ENCODE data around the gene PIWIL1.

PIWIL1 gene

GRCh38 chr12:130412384-130412783 lies 74.7 kb downstream of the PIWIL1 start:
- TF ChIP-seq EZH2 (IDR thresholded peaks at IDR 0.05; ENCODE audit: borderline replicate concordance, low read depth, low read length, severe bottlenecking) (no peak), CTCF (IDR thresholded peaks at IDR 0.05; ENCODE audit: borderline replicate concordance, extremely low read depth, low read length, poor library complexity, severe bottlenecking) (no peak)
- Histone ChIP-seq H4K20me1 (ENCODE audit: insufficient read depth, low read length) (no peaks in the 10 kb centered on the region), H3K9me3 (ENCODE audit: insufficient read depth, low read length, severe bottlenecking) (no peaks in the 10 kb centered on the region), H3K4me3 (ENCODE audit: low read depth in 1 of 2, low read length in 2 of 2) (no peak overlapping the region), H2AFZ (ENCODE audit: low read depth, low read length) (no peak overlapping the region), H3K4me2 (ENCODE audit: insufficient read depth, low read length) (no peak overlapping the region), H3K36me3 (ENCODE audit: insufficient read depth, low read length) (no peaks in the 10 kb centered on the region), H3K9ac (ENCODE audit: low read depth, low read length) (no peak overlapping the region), H3K4me1 (ENCODE audit: insufficient read depth, low read length) (no peaks in the 10 kb centered on the region), H3K27ac (ENCODE audit: low read length) (no peak overlapping the region), H3K27me3 (ENCODE audit: insufficient read depth, low read length, poor library complexity) (no peaks in the 10 kb centered on the region), H3K79me2 (ENCODE audit: insufficient read depth, low read length) (no peaks in the 10 kb centered on the region)
- DNase-seq = no peak
- no peak for ATAC-seq (ENCODE audit: insufficient read depth, low read depth)

- ATAC-seq (ENCODE audit: insufficient read depth, low read depth) (no peak), DNase-seq (no peak)
- TF ChIP-seq CTCF (IDR thresholded peaks at IDR 0.05; ENCODE audit: borderline replicate concordance, extremely low read depth, low read length, poor library complexity, severe bottlenecking) (no peak), EZH2 (IDR thresholded peaks at IDR 0.05; ENCODE audit: borderline replicate concordance, low read depth, low read length, severe bottlenecking) (no peak)
- H3K4me3 ChIP-seq (ENCODE audit: low read depth in 1 of 2, low read length in 2 of 2) = no peak overlapping the region
- H3K9ac ChIP-seq (ENCODE audit: low read depth, low read length) = no peak overlapping the region
- H3K27ac ChIP-seq (ENCODE audit: low read length) = no peak overlapping the region
- H3K79me2 ChIP-seq (ENCODE audit: insufficient read depth, low read length) = no peaks in the 10 kb centered on the region
- H3K4me1 ChIP-seq (ENCODE audit: insufficient read depth, low read length) = no peaks in the 10 kb centered on the region
- no peaks in the 10 kb centered on the region for H4K20me1 ChIP-seq (ENCODE audit: insufficient read depth, low read length)
- H3K4me2 ChIP-seq (ENCODE audit: insufficient read depth, low read length) = no peak overlapping the region
- no peaks in the 10 kb centered on the region for H3K36me3 ChIP-seq (ENCODE audit: insufficient read depth, low read length)
- peaks cover 4% of the 10 kb centered on the region for H3K27me3 ChIP-seq (ENCODE audit: insufficient read depth, low read length, poor library complexity)
- no peak overlapping the region for H2AFZ ChIP-seq (ENCODE audit: low read depth, low read length)
- no peaks in the 10 kb centered on the region for H3K9me3 ChIP-seq (ENCODE audit: insufficient read depth, low read length, severe bottlenecking)
These were observed 76.2 kb downstream of the PIWIL1 start for GRCh38 chr12:130413909-130414308.

- no peak for TF ChIP-seq EZH2 (IDR thresholded peaks at IDR 0.05; ENCODE audit: borderline replicate concordance, low read depth, low read length, severe bottlenecking)
- no peak for TF ChIP-seq CTCF (IDR thresholded peaks at IDR 0.05; ENCODE audit: borderline replicate concordance, extremely low read depth, low read length, poor library complexity, severe bottlenecking)
- H3K27me3 ChIP-seq (ENCODE audit: insufficient read depth, low read length, poor library complexity) = peaks cover 4% of the 10 kb centered on the region
These were observed 76.7 kb downstream of the PIWIL1 start for GRCh38 chr12:130414381-130414780.

GRCh38 chr12:130418251-130418650 lies 80.6 kb downstream of the PIWIL1 start:
- ATAC-seq (ENCODE audit: insufficient read depth, low read depth) = no peak
- no peaks in the 10 kb centered on the region for H3K79me2 ChIP-seq (ENCODE audit: insufficient read depth, low read length)
- no peaks in the 10 kb centered on the region for H3K36me3 ChIP-seq (ENCODE audit: insufficient read depth, low read length)
- TF ChIP-seq EZH2 (IDR thresholded peaks at IDR 0.05; ENCODE audit: borderline replicate concordance, low read depth, low read length, severe bottlenecking) = no peak
- no peak overlapping the region for H2AFZ ChIP-seq (ENCODE audit: low read depth, low read length)
- H3K4me2 ChIP-seq (ENCODE audit: insufficient read depth, low read length) = no peak overlapping the region
- H4K20me1 ChIP-seq (ENCODE audit: insufficient read depth, low read length) = no peaks in the 10 kb centered on the region
- no peaks in the 10 kb centered on the region for H3K4me1 ChIP-seq (ENCODE audit: insufficient read depth, low read length)
- H3K4me3 ChIP-seq (ENCODE audit: low read depth in 1 of 2, low read length in 2 of 2) = no peak overlapping the region
- no peaks in the 10 kb centered on the region for H3K9me3 ChIP-seq (ENCODE audit: insufficient read depth, low read length, severe bottlenecking)
- no peak overlapping the region for H3K27ac ChIP-seq (ENCODE audit: low read length)
- no peak overlapping the region for H3K9ac ChIP-seq (ENCODE audit: low read depth, low read length)
- DNase-seq = no peak
- peaks cover 4% of the 10 kb centered on the region for H3K27me3 ChIP-seq (ENCODE audit: insufficient read depth, low read length, poor library complexity)

More at GRCh38 chr12:130414381-130414780, 76.7 kb downstream of the PIWIL1 start:
- Histone ChIP-seq H4K20me1 (ENCODE audit: insufficient read depth, low read length) (no peaks in the 10 kb centered on the region), H3K4me3 (ENCODE audit: low read depth in 1 of 2, low read length in 2 of 2) (no peak overlapping the region), H3K9me3 (ENCODE audit: insufficient read depth, low read length, severe bottlenecking) (no peaks in the 10 kb centered on the region), H3K79me2 (ENCODE audit: insufficient read depth, low read length) (no peaks in the 10 kb centered on the region), H3K27ac (ENCODE audit: low read length) (no peak overlapping the region), H2AFZ (ENCODE audit: low read depth, low read length) (no peak overlapping the region), H3K36me3 (ENCODE audit: insufficient read depth, low read length) (no peaks in the 10 kb centered on the region), H3K4me1 (ENCODE audit: insufficient read depth, low read length) (no peaks in the 10 kb centered on the region), H3K4me2 (ENCODE audit: insufficient read depth, low read length) (no peak overlapping the region), H3K9ac (ENCODE audit: low read depth, low read length) (no peak overlapping the region)
- DNase-seq = no peak
- ATAC-seq (ENCODE audit: insufficient read depth, low read depth) = no peak
